Uterus (tissue), 2 donors: ENCODE results near the gene DUSP22.

Experiments used
- CTCF ChIP-seq, 4 experiments: fragments of 200-600 bp in 2 of 4; fragments of 450-650 bp in 2 of 4; sonication (generic) in 2 of 4; IDR thresholded peaks; one replicate each; pipeline ENCODE4 v1.5.1; 2016 to 2019; ENCODE audit warnings: antibody characterized with exemption in 4 of 4, mild to moderate bottlenecking in 2 of 4, moderate library complexity in 1 of 4
- POLR2A ChIP-seq, 2 donors: fragments of 450-650 bp; IDR thresholded peaks; one replicate each; pipeline ENCODE4 v1.6.1; 2016; ENCODE audit warnings: antibody characterized with exemption in 2 of 2, mild to moderate bottlenecking in 1 of 2, moderate library complexity in 1 of 2

DNA sequence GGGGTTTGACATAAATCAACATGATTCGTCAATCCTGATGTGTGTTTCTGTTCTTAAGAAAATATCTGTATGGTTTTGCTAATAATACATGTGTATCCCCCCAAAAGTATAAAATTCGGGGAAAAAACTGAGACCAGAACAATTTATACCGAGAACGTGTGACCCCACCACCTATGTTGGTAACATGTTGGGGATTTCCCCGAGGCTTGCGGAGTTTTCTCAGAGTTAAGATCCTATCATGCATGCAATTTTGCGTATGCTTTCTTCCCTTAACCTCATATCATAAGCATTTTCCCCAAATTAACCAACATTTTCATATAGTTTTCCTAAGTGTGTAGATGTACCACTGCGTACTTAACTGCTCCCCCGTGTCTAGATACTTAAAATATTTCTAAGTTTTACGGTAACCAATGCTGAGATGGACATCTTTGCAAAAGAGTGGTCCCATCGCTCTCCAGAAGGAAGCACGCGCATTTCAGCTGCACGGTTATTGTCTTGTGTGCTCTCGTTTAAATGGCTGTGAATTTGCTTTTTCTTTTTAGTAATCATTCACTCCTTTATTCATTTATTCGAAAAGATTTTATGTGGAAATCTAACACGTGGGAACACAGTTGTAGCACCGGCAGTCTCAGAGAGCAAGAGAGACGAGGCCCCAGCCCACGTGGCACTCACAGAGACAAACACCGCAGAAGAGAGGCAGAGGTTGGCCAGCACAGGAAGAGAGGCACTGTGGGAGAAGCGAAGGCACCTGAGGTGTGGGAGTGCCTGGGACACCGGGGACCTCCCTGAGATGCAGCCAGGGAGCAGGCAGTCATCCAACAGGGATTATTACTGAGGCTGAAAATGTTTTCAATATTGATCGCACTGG is 86.0 kb downstream of the DUSP22 start:
- TF ChIP-seq CTCF (IDR thresholded peaks at IDR 0.05): no peak
- TF ChIP-seq POLR2A (IDR thresholded peaks at IDR 0.05): no peak
